Lower leg skin (tissue), 3 donors: ENCODE results near the gene CDC42SE2.

ENCODE experiments used
- POLR2A ChIP-seq, 2 donors: fragments of 450-650 bp; IDR thresholded peaks; one replicate each; pipeline ENCODE4 v1.6.1; 2016 to 2017; ENCODE audit warnings: antibody characterized with exemption in 2 of 2, mild to moderate bottlenecking in 1 of 2, moderate library complexity in 1 of 2
- TF ChIP-seq, protein P1 (sequence below), 3 donors: fragments of 450-650 bp; IDR thresholded peaks; one replicate each; pipeline ENCODE4 v1.5.1; 2016; ENCODE audit warnings: antibody characterized with exemption in 3 of 3, mild to moderate bottlenecking in 3 of 3, moderate library complexity in 2 of 3

DNA sequence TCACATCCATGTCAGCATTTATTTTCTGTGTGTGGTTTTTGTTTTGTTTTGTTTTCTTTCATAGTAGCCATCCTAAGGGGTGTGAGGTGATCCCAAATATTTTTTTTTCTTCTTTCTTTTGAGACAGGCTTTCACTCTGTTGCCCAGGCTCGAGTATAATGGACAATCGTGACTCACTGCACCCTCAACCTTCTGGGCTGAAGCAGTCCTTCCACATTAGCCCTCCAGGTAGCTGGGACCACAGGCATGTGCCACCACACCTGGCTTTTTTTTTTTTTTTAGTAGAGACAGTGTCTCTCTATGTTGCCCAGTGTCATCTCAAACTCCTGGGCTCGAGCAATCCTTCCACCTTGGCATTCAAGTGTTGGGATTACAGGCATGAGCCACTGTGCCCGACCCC lies 59.1 kb downstream of the CDC42SE2 start:
- TF ChIP-seq, protein P1, sequence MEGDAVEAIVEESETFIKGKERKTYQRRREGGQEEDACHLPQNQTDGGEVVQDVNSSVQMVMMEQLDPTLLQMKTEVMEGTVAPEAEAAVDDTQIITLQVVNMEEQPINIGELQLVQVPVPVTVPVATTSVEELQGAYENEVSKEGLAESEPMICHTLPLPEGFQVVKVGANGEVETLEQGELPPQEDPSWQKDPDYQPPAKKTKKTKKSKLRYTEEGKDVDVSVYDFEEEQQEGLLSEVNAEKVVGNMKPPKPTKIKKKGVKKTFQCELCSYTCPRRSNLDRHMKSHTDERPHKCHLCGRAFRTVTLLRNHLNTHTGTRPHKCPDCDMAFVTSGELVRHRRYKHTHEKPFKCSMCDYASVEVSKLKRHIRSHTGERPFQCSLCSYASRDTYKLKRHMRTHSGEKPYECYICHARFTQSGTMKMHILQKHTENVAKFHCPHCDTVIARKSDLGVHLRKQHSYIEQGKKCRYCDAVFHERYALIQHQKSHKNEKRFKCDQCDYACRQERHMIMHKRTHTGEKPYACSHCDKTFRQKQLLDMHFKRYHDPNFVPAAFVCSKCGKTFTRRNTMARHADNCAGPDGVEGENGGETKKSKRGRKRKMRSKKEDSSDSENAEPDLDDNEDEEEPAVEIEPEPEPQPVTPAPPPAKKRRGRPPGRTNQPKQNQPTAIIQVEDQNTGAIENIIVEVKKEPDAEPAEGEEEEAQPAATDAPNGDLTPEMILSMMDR (IDR thresholded peaks at IDR 0.05) = no peak
- no peak for TF ChIP-seq POLR2A (IDR thresholded peaks at IDR 0.05)
